MCF 10A (cell line): ENCODE measurements around the gene ZBED4. TPM values are rescaled to one million over a fixed set of nuclear protein-coding genes. Genes with fewer than 3 reads are reported as not detected.

Experiments
- BruUV-seq: library from RNA; stranded (reverse); fragments of 400-500 nt; replicated peaks from 2 replicates; lab custom pipeline; 2021; lab: Mats Ljungman, UMichigan
- CTCF ChIA-PET: fragments of 300-600 bp; sonication (Branson Sonifier 250); formaldehyde crosslinking; extraction: SDS; loops from one replicate; lab custom pipeline; 2021; ENCODE audit warnings: antibody characterized with exemption, inconsistent platforms; lab: Yijun Ruan, JAX
- POLR2A ChIA-PET: fragments of 300-600, 350-650 bp; sonication (Branson Sonifier 250); formaldehyde crosslinking; extraction: SDS; loops from one replicate; lab custom pipeline; 2020; ENCODE audit warnings: antibody characterized with exemption, inconsistent platforms; lab: Yijun Ruan, JAX
- DNase-seq: peaks from one replicate; pipeline ENCODE4 v3.0.0-alpha.2; 2018; ENCODE audit not compliant: unreplicated experiment
- H3K27ac Mint-ChIP-seq: one replicate; pipeline ENCODE4 v1.8.0; 2022; ENCODE audit warnings: mild to moderate bottlenecking, low read depth, mixed read lengths; ENCODE audit not compliant: unreplicated experiment
- H3K27me3 Mint-ChIP-seq: one replicate; pipeline ENCODE4 v1.8.0; 2022; ENCODE audit warnings: mixed read lengths; ENCODE audit not compliant: insufficient read depth, unreplicated experiment
- H3K36me3 Mint-ChIP-seq: one replicate; pipeline ENCODE4 v1.8.0; 2022; ENCODE audit warnings: mild to moderate bottlenecking, moderate library complexity, mixed read lengths; ENCODE audit not compliant: insufficient read depth, unreplicated experiment
- H3K4me1 Mint-ChIP-seq: one replicate; pipeline ENCODE4 v1.8.0; 2022; ENCODE audit warnings: mixed read lengths; ENCODE audit not compliant: insufficient read depth, unreplicated experiment
- H3K4me3 Mint-ChIP-seq: one replicate; pipeline ENCODE4 v1.8.0; 2022; ENCODE audit warnings: mild to moderate bottlenecking, moderate library complexity, mixed read lengths; ENCODE audit not compliant: unreplicated experiment
- H3K9me3 Mint-ChIP-seq: one replicate; pipeline ENCODE4 v1.8.0; 2022; ENCODE audit warnings: mixed read lengths; ENCODE audit not compliant: unreplicated experiment
- intact Hi-C: fragments of 100-400 bp; cut with micrococcal nuclease; formaldehyde crosslinking; loops from 2 replicates; pipeline ENCODE4 v1.14.1; 2022
- total RNA-seq: library from RNA; stranded (reverse); gene quantifications from 2 replicates; pipeline ENCODE4 v1.2.3, GENCODE V29; 2022
- TF ChIP-seq, protein P1 (sequence below): fragments of 200-600 bp; IDR thresholded peaks from one replicate; pipeline ENCODE4 v1.8.0; 2022; ENCODE audit warnings: antibody characterized with exemption, mild to moderate bottlenecking; ENCODE audit not compliant: unreplicated experiment

Gene ZBED4
- total RNA-seq, 1 experiment from 2014 or later: 16.4 TPM

DNA sequence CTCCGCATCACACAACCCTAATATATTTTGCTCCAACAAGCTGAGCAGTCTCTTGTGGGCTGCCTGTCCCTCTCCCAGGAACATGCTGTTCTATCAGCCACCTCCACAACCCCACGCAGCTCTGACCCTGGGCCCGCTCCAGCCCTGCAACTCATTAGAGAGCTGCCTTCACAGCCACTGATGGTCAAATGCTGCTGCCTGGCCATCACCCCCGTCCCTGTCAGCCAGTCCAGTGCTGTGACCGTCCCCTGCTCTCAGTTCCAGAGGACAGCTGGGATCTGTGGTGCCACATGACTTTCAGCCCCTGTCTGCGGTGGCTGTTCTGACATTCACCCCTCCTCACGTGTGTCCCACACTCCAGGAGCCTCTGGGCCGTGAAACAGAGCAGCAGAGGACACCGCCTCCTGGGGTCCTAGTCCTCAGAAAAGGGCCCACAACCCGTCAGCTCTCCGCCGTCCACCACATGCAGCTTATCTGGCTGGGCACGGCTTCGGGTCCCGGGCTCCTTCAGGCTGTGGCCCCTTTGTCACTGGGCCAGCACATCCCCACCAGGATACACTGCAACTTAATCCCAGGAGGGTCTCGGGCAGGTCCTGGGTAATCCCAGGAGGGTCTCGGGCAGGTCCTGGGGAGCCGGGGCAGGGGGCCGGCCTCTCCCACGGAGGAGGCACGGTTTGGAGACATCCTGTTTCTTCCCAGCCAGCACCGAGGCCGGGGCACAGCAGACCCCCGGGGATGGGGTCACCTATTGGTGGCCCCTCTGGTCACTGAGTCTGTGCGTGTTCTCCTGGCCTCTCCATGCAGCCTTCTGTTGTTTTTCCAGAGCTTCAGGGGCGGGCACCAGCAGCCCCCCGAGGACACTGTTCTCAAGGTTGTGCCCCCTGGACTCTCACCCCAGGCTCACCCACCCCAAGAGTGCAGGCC lies 79.9 kb downstream of the ZBED4 start:
- POLR2A ChIA-PET: interaction anchor here (0.6 to 5.0 kb wide), 5 partner anchors 17 to 94 kb away, joined by 3 to 65 read pairs (median 4); partner anchors contain the start of gene PIM3

DNA sequence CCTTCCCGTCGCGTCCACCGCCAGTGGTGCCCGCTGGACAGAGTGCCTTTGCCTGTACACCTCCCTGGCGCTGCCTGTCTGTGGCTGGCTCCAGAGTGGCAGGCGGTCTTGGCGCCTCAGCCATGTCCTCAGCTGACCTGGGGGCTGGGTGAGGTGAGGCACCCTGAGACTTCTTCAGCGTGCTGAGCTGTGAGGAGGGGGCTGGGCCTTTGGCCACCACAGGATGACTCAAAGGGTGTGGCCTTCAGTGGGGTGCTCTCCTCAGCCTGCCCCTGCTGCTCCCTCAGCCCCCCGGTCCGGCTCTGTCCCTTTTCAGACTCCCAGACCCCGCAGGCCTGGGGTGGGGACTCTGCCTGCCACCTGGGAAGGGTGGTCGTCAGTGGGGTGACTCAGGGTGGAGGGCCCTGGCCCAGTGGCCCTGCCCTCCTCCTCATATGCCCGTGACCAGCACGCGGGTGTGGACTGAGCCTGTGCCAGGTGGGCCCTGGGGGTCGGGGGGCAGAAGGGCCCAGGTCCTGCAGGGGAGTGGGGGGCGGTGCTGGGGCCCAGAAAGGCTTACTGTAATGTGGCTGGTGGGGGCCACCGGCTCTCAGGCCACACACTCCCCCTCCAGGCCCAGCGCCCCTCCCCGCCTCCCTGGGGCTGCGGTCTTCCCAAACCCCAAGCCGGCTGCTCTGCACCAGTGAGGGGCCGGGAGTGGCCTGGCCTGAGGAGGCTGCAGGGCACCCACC lies 80.7 kb downstream of the ZBED4 start:
- TF ChIP-seq, protein P1, sequence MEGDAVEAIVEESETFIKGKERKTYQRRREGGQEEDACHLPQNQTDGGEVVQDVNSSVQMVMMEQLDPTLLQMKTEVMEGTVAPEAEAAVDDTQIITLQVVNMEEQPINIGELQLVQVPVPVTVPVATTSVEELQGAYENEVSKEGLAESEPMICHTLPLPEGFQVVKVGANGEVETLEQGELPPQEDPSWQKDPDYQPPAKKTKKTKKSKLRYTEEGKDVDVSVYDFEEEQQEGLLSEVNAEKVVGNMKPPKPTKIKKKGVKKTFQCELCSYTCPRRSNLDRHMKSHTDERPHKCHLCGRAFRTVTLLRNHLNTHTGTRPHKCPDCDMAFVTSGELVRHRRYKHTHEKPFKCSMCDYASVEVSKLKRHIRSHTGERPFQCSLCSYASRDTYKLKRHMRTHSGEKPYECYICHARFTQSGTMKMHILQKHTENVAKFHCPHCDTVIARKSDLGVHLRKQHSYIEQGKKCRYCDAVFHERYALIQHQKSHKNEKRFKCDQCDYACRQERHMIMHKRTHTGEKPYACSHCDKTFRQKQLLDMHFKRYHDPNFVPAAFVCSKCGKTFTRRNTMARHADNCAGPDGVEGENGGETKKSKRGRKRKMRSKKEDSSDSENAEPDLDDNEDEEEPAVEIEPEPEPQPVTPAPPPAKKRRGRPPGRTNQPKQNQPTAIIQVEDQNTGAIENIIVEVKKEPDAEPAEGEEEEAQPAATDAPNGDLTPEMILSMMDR: no peak
- peaks cover 7% of the 10 kb centered on the region for H3K36me3 Mint-ChIP-seq
- H3K4me1 Mint-ChIP-seq: peaks cover 16% of the 10 kb centered on the region
- peak overlapping the region; percentile 67 for H3K4me3 Mint-ChIP-seq
- peak; percentile 66 for DNase-seq
- intact Hi-C loops: no loop called here
- ChIA-PET CTCF (interaction anchor here (0.5 to 1.6 kb wide), 2 partner anchors 93 to 96 kb away, joined by 3 read pairs; no protein-coding TSS in a partner anchor), POLR2A (interaction anchor here (0.9 to 5.0 kb wide), 3 partner anchors 17 to 38 kb away, joined by 3 to 65 read pairs (median 9); partner anchors contain the start of gene PIM3)
- no TSS peak for BruUV-seq
- no peaks in the 10 kb centered on the region for H3K27me3 Mint-ChIP-seq
- no peak overlapping the region for H3K27ac Mint-ChIP-seq
- H3K9me3 Mint-ChIP-seq: no peaks in the 10 kb centered on the region

More for the DNA sequence above, 79.9 kb downstream of the ZBED4 start:
- no peaks in the 10 kb centered on the region for H3K9me3 Mint-ChIP-seq
- H3K4me1 Mint-ChIP-seq: peaks cover 16% of the 10 kb centered on the region
- intact Hi-C loops: no loop called here
- peak overlapping the region; percentile 46 for H3K27ac Mint-ChIP-seq
- H3K4me3 Mint-ChIP-seq: peak overlapping the region; percentile 67
- TF ChIP-seq, protein P1: no peak
- CTCF ChIA-PET: interaction anchor here (0.5 to 1.6 kb wide), 5 partner anchors 15 to 97 kb away, joined by 3 to 4 read pairs (median 3); no protein-coding TSS in a partner anchor
- DNase-seq: no peak
- peaks cover 7% of the 10 kb centered on the region for H3K36me3 Mint-ChIP-seq
- BruUV-seq: no TSS peak
- no peaks in the 10 kb centered on the region for H3K27me3 Mint-ChIP-seq

DNA sequence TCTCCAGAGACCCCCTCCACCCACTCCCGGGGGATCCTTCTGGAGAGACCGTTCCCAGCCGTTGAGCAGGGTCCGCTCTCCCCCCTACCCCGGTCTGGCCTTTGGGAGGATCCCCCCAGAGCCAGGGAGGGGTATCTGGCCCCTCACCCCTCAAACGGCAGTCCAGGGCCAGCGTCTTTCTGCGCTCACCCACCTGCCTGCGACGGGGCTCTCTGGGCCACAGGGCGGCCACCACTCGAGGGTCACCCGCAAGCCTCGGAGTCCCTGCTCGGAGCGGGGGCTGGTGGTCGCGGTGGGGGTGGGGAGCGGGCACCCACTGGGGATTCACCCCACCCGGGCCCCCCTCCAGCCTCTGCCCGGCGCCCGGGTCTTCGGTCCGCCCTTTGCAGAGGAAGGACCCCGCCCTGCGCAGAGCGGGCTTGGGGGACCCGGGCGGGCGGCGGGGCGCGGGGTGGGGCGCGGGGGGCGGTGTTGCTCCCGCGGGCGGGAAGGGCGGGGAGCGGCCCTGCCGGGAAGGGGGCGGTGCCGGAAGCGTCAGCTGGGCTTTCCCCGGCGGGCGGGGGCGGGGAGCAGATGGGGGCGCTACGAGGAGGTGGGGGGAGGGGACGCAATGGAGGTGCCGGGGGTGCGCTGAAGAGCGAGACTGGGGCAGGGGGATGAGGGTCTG lies 81.4 kb downstream of the ZBED4 start:
- POLR2A ChIA-PET: interaction anchor here (1.5 to 1.8 kb wide), 3 partner anchors 25 to 32 kb away, joined by 5 to 13 read pairs (median 13); partner anchors contain the start of gene PIM3
- Mint-ChIP-seq H3K9me3 (no peaks in the 10 kb centered on the region), H3K4me1 (peaks cover 16% of the 10 kb centered on the region), H3K27me3 (no peaks in the 10 kb centered on the region), H3K36me3 (peaks cover 7% of the 10 kb centered on the region), H3K4me3 (peak overlapping the region; percentile 67), H3K27ac (no peak overlapping the region)
- no TSS peak for BruUV-seq
- DNase-seq: peak; percentile 68
- intact Hi-C loops: no loop called here
- CTCF ChIA-PET: no interaction called here
- TF ChIP-seq, protein P1: no peak
